Transverse colon (tissue), 4 donors: ENCODE measurements around the gene NAGLU.

Experiments used
- CTCF ChIP-seq, 5 experiments: fragments of 200-600 bp in 3 of 5; fragments of 450-650 bp in 2 of 5; sonication (generic) in 3 of 5; IDR thresholded peaks; 1 replicate in 2 of 5; 2 replicates in 3 of 5; pipeline ENCODE4 v1.5.1; 2016 to 2017; ENCODE audit warnings: antibody characterized with exemption in 5 of 5, inconsistent platforms in 3 of 5, mild to moderate bottlenecking in 2 of 5, moderate library complexity in 1 of 5
- POLR2AphosphoS5 ChIP-seq, 3 donors: sonication (generic); formaldehyde crosslinking; IDR thresholded peaks; one replicate each; pipeline ENCODE4 v1.6.1; 2016; ENCODE audit warnings: antibody characterized with exemption in 3 of 3

GRCh38 chr17:42493319-42493718 lies 42.7 kb upstream of the NAGLU start:
- TF ChIP-seq POLR2AphosphoS5 (IDR thresholded peaks at IDR 0.05) (no peak), CTCF (IDR thresholded peaks at IDR 0.05) (no peak)
